ENCODE results near the gene TNFRSF11A.

TNFRSF11A gene

DNA sequence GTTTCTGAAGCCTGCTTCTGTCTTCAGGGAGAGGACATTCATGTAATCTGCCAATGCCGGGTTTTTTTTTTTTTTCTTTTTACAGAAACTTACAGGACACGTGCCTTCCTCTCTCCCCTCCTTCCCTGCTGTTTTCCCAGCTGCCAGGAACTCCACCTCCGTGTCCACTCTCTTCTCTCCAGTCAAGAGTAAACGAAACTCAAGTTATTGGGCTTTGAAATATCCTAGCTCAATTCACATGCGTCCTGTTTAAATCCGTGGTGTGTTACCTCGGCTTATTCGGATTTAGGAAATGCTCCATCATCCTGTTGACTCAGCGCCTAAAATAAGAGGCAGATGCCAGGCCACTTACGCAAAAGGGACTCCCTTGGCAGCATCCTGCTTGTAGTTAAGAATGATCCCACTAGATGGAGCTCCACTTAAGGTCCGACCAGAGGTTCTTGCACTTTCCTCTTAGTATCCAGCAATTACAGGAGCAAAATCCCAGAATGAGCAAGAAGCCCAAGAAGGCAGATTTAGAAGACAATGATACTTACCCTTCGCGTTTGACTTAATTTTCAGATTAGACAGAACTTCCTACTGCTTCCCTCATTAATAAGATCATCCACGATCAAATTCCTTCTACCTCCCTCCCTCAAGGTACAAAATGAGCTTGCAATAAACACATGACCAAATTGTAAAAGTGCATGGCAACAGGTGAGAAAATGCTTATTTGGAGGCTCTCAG, 100.5 kb downstream of the TNFRSF11A start:
- DNase-seq, result peak; percentile 94

GRCh38 chr18:62426191-62426488, 101.0 kb downstream of the TNFRSF11A start:
- no peak for DNase-seq

DNA sequence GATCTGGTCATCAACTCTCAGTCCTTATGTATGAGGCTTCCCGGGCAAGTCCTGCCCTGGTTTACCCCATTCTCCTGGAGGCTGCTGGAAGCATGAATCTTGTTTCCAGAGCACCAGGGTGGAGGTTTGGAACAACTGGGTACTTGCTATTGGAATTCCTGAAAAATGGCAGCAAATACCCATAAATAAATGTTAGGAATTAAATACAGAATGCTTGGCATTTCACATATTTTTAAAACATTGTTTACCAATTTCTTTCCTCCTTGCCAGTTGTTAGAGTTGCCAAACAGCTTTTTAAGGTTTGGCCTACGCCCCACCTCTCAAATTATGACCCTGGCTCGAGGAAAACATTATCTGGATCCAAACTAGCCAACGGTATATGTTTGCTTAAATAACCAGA, 107.1 kb downstream of the TNFRSF11A start:
- no peak for DNase-seq

- no peak for DNase-seq
These were observed 109.7 kb downstream of the TNFRSF11A start for GRCh38 chr18:62434798-62435197.

DNA sequence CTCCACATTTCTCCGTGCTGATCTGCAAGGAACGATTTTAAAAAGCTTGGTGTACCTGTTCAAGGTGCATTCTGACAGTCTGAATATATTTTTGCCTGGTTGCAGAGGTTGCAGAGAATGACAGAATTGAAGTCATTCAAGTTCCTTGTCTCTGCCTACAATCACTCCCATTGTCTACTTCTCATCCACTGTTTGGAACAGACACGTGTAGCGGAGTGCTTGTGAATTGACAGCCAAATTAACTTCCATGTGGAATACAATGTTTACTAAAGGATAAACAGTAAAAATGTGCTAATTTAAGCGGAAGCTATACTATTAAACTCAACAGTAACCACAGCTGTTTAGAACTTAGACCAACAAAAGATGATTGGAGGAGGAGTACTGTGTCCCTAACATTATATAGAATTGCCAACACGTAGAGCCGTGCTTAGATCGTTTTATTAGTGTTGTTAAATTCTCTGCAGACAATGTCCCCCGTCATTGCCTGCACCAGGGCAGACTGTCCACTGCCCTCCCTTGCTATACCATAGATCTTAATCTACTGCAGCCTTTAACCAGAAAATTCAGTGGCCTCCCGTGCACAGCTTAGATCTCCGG, 110.4 kb downstream of the TNFRSF11A start:
- peak; percentile 51 for DNase-seq

DNA sequence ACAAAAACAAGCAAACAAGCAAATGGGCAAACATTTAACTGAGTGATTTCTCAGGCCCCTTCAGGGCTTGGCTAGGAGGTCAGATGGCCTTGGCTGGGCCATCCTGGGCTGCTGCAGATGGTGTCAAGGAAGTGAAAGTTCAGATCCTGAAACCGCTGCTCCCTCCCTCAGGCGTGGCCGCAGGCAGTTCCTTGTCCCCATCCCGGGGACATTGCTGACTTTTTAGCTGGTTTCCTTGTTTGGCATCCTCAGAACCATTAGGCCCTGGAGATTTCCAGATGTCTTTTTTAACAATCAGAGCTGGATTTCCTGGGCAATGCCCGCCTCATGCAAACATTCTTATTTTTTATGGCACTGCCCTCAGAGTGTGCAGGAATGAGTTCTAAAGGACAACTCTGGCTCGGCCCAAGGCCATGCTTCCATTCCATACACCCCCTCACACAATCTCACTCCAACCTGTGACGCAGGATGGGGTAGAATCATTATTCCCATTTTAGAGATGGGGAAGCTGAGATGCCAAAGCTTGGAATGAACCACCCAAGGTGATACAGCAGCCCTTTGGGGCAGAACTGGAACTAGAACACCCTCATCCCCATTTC, 111.6 kb downstream of the TNFRSF11A start:
- no peak for DNase-seq

DNA sequence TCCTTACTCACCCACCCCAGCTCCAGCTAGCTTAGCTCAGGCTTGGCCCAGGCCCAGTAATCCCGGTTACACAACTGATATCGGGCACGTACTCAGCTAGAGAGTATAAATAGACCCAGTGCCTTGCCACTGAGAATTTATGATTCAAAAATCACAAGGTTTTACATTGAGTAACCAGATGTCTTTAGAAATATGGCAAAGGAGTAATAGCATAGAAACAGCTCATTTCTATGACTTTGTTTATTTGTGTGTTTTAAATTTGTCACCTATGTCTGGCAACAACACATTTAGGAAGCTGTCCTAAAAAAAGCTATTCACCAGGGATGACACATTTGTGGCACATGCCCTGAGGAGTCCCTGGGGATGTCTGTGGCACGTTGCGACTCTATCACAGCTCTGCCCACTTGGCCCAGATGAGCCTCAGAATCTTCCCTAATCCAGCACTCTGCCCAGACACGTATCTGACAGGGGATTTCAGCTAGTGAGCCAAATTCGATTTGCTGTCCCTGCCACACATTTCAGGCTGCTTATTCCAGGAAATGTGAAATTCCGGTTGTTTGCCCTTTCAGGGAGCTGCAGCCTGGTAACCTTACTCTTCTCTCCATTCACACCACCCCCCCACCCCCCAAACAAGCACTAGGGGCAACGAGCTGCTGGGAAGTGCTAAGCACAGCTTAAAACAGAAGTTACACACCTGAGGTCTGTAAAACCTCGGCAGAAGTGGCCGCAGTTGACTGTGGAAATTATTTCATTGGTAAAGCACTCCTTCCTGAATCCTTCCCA, 112.3 kb downstream of the TNFRSF11A start:
- DNase-seq, result peak; percentile 48

DNA sequence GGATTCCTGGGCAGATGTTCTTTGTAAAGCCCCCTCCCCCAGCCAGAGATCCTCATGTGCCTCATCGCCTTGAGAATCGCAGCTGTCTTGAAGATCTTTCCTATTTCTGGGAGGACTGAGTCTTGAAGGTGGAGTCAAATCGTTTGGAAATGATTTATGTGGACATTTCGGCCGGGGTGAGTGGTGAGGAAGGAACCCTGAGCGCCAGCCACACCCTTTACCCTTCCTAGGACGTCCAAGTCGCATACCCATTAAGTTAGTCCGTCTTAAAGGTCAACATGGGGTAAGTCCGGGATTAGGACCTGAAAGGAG, 112.9 kb downstream of the TNFRSF11A start:
- no peak for DNase-seq

DNA sequence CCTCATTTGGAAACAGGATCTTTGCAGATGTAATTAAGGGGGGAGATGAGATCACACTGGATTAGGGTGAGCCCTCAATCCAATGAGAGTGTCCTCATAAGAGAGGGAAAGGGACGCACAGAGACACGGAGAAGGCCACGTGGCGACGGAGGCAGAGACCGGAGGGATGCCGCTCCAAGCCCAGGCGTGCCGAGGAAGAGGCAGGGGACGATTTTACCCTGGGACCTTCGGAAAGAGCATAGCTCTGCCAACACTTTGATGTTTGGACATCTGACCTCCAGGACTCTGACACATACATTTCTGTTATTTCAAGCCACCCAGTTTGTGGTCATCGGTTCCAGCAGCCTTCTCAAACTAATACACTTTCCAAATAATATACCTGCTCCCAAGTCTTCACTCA, 113.3 kb downstream of the TNFRSF11A start:
- DNase-seq, result peak; percentile 21

DNA sequence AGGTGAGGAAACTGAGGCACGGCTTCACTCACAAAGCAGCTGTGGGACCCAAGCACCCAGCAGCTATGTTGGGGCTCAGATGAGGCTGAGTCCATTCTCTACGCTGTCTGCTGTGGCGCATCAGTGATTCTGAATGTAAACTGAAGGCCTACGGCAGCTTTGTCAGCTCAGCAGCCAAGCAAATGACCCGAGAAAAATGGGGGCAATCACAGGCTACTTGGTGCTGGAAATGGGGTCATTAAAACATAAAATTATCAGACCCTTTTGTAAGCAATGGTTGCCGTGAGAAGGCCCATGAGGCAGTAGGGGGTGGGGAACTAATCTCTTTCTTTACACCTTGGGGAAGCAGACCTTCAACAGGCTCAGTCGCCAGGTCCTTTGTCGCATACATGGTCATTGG, 113.8 kb downstream of the TNFRSF11A start:
- DNase-seq, result no peak

Data from NCI-H69 (cell line).